BLaER1 treated with 17β-estradiol and CSF1 and Interleukin-3, amounts not matched to agents 10 nM and 100 nM (cell line): ENCODE data around the gene S100A10.
A peak's percentile ranks its signal among the peaks of the same experiment; 100 is the strongest.

Experiments
- H3K27ac ChIP-seq, 11 experiments: shearing (Covaris generic); formaldehyde crosslinking; 2 replicates each; pipeline ENCODE4 v1.8.1; 2022
- H3K27me3 ChIP-seq, 11 experiments: shearing (Covaris generic); formaldehyde crosslinking; 2 replicates each; pipeline ENCODE4 v1.8.1; 2022
- H3K36me3 ChIP-seq, 11 experiments: shearing (Covaris generic); formaldehyde crosslinking; 2 replicates each; pipeline ENCODE4 v1.8.1; 2022
- H3K4me1 ChIP-seq, 10 experiments: shearing (Covaris generic); formaldehyde crosslinking; 2 replicates each; pipeline ENCODE4 v1.8.1; 2022
- H3K4me2 ChIP-seq, 11 experiments: shearing (Covaris generic); formaldehyde crosslinking; 2 replicates each; pipeline ENCODE4 v1.8.1; 2022
- H3K4me3 ChIP-seq, 10 experiments: shearing (Covaris generic); formaldehyde crosslinking; 2 replicates each; pipeline ENCODE4 v1.8.1; 2022
- H3K9ac ChIP-seq, 11 experiments: shearing (Covaris generic); formaldehyde crosslinking; 2 replicates each; pipeline ENCODE4 v1.8.1; 2022
- H3K9me3 ChIP-seq, 11 experiments: shearing (Covaris generic); formaldehyde crosslinking; replicated peaks in 1 of 11; 2 replicates each; pipeline ENCODE4 v1.8.1; 2022
- H4K20me1 ChIP-seq, 11 experiments: shearing (Covaris generic); formaldehyde crosslinking; 2 replicates each; pipeline ENCODE4 v1.8.1; 2022
- Cebpa-rat ChIP-seq, 11 experiments: shearing (Covaris generic); IDR thresholded peaks; 2 replicates each; pipeline ENCODE4 v1.8.1; 2022

The S100A10 gene

DNA sequence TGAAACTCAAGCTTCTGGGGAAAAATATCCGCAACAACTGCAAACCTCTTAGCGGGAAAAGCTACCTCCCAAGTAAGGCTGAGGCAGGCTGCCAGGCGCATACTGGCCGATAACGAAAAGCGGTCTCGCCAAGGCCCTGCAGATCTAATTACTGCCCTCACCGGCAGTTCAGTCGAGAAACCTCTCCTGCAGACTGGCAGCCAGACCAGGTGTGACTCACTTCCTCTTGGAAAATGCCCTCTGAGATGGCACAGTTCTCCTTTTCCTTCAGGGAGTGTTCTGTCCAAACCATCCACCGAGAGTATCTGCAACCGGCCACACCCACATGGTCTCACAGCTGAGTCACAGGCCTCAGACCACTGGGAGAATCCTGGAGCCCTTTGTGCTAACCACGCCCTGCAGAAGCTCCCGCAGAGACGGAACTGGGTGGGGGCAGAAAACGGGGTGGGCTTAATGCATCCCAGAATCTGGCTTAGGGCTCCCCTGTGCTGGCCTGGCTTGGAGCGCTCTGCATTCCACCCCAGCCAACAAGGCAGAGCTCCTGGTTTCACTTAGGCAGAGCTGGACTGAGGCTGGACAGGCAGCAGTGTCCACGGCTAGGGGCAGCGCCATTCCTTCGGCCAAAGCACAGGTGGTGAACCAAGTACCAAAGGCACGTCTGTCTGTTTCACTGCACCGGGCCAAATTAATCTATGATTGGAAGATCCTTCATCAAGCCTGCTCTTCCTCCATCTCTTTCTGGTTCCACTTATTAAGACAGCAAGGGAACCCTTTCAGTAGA, 1.2 kb downstream of the S100A10 start:
- no peaks in the 10 kb centered on the region for H3K27me3 ChIP-seq
- H3K27ac ChIP-seq, result peak overlapping the region; percentile 60 to 88 (median 75); a peak in 21 of 22 replicates
- peak overlapping the region; percentile 77 to 97 (median 84) for H3K4me2 ChIP-seq
- peak overlapping the region; percentile 73 to 88 (median 82) for H3K9ac ChIP-seq
- peaks cover 0 to 15% (median 8%) of the 10 kb centered on the region in 11 experiments; a peak in 14 of 22 replicates for H3K9me3 ChIP-seq
- no peak for TF ChIP-seq Cebpa-rat (IDR thresholded peaks at IDR 0.05)
- H3K4me1 ChIP-seq, result peaks cover 47 to 77% (median 61%) of the 10 kb centered on the region in 10 experiments
- H4K20me1 ChIP-seq, result peaks cover 0 to 47% (median 7%) of the 10 kb centered on the region in 11 experiments; a peak in 8 of 22 replicates
- peak overlapping the region; percentile 66 to 82 (median 72) for H3K4me3 ChIP-seq
- H3K36me3 ChIP-seq, result no peaks in the 10 kb centered on the region

DNA sequence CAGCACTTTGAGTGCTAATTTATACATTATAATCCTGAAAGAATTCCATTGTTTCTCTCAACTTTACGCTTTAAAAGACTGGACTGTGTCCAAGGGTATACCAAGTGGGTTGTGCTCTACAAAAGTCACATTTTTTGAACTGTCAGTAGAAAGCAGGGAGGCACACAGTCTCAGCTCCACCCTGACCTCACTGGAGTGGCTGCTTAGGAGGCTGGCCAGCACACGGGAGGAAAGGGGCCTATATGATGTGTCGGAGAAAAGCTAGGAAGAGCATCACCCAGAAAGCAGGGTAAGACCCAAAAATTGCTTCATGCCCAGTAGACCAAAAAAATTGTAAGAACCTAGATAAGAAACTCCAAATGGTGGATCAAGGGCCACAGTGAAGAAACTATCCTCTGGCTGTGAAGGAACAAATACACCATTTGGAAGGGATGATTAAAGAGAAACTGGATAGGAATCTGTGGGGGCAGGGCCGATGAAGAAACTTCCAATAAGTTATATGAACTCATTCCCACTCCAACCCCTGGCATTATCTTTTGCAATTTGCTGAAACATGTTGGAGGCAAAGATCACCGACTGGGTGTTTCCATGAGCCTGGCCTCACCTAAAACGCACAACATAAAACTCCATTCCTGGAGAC, 1.9 kb downstream of the S100A10 start:
- H4K20me1 ChIP-seq, result peaks cover 0 to 54% (median 7%) of the 10 kb centered on the region in 11 experiments; a peak in 8 of 22 replicates
- TF ChIP-seq Cebpa-rat (IDR thresholded peaks at IDR 0.05), result no peak; a peak in 1 of 22 replicates
- peak overlapping the region in 5 of 11 experiments; percentile 4 to 88 (median 84); a peak in 5 of 22 replicates for H3K9ac ChIP-seq
- no peaks in the 10 kb centered on the region for H3K36me3 ChIP-seq
- peak overlapping the region in 5 of 11 experiments; percentile 35 to 88 (median 39); a peak in 7 of 22 replicates for H3K27ac ChIP-seq
- no peaks in the 10 kb centered on the region for H3K27me3 ChIP-seq
- H3K4me3 ChIP-seq, result peak overlapping the region in 9 of 10 experiments; percentile 66 to 82 (median 73); a peak in 15 of 20 replicates
- H3K4me1 ChIP-seq, result peaks cover 47 to 84% (median 65%) of the 10 kb centered on the region in 10 experiments
- H3K9me3 ChIP-seq, result peaks cover 0 to 15% (median 8%) of the 10 kb centered on the region in 11 experiments; a peak in 14 of 22 replicates
- H3K4me2 ChIP-seq, result peak overlapping the region; percentile 77 to 97 (median 84)

DNA sequence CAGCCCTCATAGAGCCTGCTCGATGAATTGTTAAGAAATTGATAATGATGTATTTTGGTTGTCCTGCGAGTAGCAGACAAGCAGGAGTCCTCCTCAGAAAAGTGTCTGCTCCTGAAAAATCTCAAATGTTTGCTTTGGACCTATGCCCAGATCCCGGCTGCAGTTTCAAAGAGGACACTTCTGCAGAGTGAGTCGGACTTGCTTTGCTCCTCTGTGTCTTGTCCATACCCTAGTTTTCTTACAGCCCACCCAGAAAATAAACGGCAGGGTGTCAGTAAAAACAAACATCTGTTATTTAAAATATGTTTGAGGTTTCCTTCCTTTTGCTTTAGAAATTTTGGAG, 2.8 kb downstream of the S100A10 start:
- H3K27ac ChIP-seq, result peak overlapping the region in 2 of 11 experiments; percentile 72 to 88; a peak in 2 of 22 replicates
- H4K20me1 ChIP-seq, result peaks cover 0 to 64% (median 7%) of the 10 kb centered on the region in 11 experiments; a peak in 8 of 22 replicates
- H3K9me3 ChIP-seq, result peaks cover 0 to 15% (median 8%) of the 10 kb centered on the region in 11 experiments; a peak in 14 of 22 replicates
- H3K4me3 ChIP-seq, result peak overlapping the region in 2 of 10 experiments; percentile 67 to 76; a peak in 3 of 20 replicates
- peaks cover 51 to 94% (median 70%) of the 10 kb centered on the region in 10 experiments for H3K4me1 ChIP-seq
- H3K36me3 ChIP-seq, result peaks cover 0 to 8% (median 2%) of the 10 kb centered on the region in 11 experiments; a peak in 8 of 22 replicates
- no peak for TF ChIP-seq Cebpa-rat (IDR thresholded peaks at IDR 0.05)
- peak overlapping the region; percentile 7 to 97 (median 77); a peak in 18 of 22 replicates for H3K4me2 ChIP-seq
- H3K27me3 ChIP-seq, result no peaks in the 10 kb centered on the region
- peak overlapping the region in 4 of 11 experiments; percentile 1 to 88 (median 79); a peak in 4 of 22 replicates for H3K9ac ChIP-seq

DNA sequence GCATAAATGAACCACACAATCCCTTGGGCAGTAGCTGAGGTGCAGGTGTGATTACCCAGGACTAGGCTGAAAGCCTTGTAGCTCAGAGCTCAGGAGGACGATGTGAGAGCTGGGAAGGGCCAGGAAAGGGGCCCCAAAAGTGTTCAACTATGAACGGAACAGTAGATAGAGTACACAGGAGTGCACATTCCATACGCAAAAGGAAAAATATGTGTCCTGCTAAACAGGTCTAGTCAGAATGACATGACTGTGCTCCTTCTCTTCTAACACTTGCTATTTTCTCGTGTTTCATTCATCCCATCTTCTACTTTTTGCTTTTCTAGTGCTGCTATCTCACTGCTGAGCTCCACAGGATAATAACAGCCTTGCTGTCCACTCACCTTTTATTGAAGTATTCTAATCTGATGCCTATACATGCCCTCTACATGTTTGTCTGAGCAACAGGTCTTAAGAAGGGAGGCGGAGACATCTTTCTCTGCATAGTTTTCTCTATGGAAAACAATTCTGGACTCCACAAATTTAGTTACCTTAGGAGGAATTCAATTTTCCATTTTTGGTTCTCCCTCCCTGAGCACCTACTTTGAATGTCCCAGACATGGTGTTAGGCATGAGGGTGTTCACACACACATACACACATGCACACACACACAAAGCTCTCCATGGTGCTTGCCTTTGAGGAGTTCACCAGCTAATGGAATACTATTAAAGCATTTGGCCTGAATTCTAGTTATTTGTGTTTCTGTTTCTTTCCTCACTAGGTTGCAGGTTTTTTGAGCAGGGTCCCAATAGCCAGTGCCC, 3.4 kb downstream of the S100A10 start:
- Histone ChIP-seq H3K4me2 (peak overlapping the region; percentile 7 to 97 (median 77)), H3K27me3 (no peaks in the 10 kb centered on the region), H3K4me3 (peak overlapping the region in 5 of 10 experiments; percentile 16 to 76 (median 38); a peak in 8 of 20 replicates), H3K9ac (peak overlapping the region in 5 of 11 experiments; percentile 22 to 88 (median 70); a peak in 8 of 22 replicates), H3K4me1 (peaks cover 56 to 96% (median 75%) of the 10 kb centered on the region in 10 experiments), H3K9me3 (peaks cover 0 to 15% (median 8%) of the 10 kb centered on the region in 11 experiments; a peak in 14 of 22 replicates), H3K36me3 (peaks cover 0 to 14% (median 8%) of the 10 kb centered on the region in 11 experiments; a peak in 10 of 22 replicates), H3K27ac (peak overlapping the region in 5 of 11 experiments; percentile 62 to 88 (median 79); a peak in 9 of 22 replicates), H4K20me1 (peaks cover 0 to 68% (median 7%) of the 10 kb centered on the region in 11 experiments; a peak in 8 of 22 replicates)
- TF ChIP-seq Cebpa-rat (IDR thresholded peaks at IDR 0.05), result no peak

DNA sequence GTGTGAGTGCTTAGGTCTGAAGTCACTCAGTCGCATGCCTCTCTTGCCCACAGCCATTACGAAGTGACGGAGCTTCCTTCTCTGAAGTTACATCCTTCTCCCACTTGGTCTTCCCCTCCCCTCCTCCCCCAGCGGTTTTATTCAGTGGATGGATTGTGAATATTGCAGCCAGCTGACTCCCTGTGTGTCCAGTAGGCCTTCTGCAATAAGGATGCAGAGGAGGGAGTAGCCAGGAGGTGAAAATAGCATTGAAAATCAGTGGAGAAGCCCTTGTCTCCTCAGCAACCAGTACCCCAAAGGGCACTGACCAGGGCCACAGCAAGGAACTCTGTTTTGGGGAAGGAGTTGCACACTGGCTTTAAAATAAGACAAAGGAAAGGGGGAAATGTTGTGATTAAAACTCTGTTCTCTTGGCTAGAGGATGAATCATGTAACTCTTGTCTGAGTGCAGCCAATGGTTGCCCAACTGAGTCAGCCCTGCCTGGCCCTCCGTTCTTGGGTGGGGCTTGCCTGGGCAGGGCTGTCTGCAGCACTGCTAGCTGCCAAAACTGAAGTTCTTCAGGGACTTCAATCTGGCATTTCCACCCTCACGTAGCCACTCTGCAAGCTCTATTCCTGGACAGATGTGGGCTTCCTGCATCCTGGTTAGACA, 4.3 kb downstream of the S100A10 start:
- peak overlapping the region; percentile 6 to 97 (median 77) for H3K4me2 ChIP-seq
- H3K27ac ChIP-seq, result peak overlapping the region in 7 of 11 experiments; percentile 28 to 88 (median 72); a peak in 13 of 22 replicates
- H4K20me1 ChIP-seq, result peaks cover 0 to 76% (median 7%) of the 10 kb centered on the region in 11 experiments; a peak in 9 of 22 replicates
- H3K36me3 ChIP-seq, result peaks cover 0 to 23% (median 11%) of the 10 kb centered on the region in 11 experiments; a peak in 10 of 22 replicates
- peaks cover 62 to 97% (median 82%) of the 10 kb centered on the region in 10 experiments for H3K4me1 ChIP-seq
- peak overlapping the region in 5 of 10 experiments; percentile 16 to 76 (median 38); a peak in 9 of 20 replicates for H3K4me3 ChIP-seq
- peaks cover 0 to 15% (median 8%) of the 10 kb centered on the region in 11 experiments; a peak in 14 of 22 replicates for H3K9me3 ChIP-seq
- H3K27me3 ChIP-seq, result no peaks in the 10 kb centered on the region
- H3K9ac ChIP-seq, result peak overlapping the region in 6 of 11 experiments; percentile 22 to 88 (median 60); a peak in 11 of 22 replicates
- peak in 1 of 11 experiments; percentile 61; a peak in 1 of 22 replicates for TF ChIP-seq Cebpa-rat (IDR thresholded peaks at IDR 0.05)

DNA sequence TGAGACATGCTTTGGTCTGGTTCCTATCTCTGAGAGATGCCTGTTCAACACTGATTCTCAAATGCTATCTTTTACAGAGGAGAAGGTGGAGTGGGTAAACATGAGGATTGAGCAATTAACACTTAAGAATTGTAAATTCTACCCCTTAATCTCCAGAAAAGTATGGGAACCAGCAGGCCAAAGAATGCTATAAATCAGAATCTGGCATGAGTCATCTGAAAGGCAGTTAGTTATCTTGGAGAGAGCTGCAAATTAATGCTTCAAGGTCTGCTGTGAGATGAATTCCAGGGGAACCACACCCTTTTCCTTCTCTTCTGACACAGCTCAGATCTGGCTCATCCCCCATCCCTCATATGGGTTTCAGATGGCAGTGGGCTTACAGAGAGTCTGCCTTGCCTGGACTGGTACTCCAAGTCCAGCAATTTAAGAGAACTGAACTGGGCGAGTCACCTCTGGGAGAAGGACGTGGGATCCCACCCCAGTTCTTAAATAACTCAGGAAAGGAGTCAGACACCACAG, 5.2 kb downstream of the S100A10 start:
- Histone ChIP-seq H3K4me2 (peak overlapping the region in 9 of 11 experiments; percentile 42 to 97 (median 78); a peak in 18 of 22 replicates), H3K36me3 (peaks cover 0 to 31% (median 17%) of the 10 kb centered on the region in 11 experiments; a peak in 14 of 22 replicates), H4K20me1 (peaks cover 0 to 82% (median 7%) of the 10 kb centered on the region in 11 experiments; a peak in 9 of 22 replicates), H3K27ac (peak overlapping the region in 7 of 11 experiments; percentile 28 to 88 (median 72); a peak in 11 of 22 replicates), H3K4me1 (peaks cover 67 to 100% (median 87%) of the 10 kb centered on the region in 10 experiments), H3K27me3 (no peaks in the 10 kb centered on the region), H3K9me3 (peaks cover 0 to 7% (median 5%) of the 10 kb centered on the region in 11 experiments; a peak in 14 of 22 replicates), H3K9ac (peak overlapping the region in 6 of 11 experiments; percentile 22 to 88 (median 60); a peak in 10 of 22 replicates), H3K4me3 (peak overlapping the region in 4 of 10 experiments; percentile 2 to 76 (median 40); a peak in 6 of 20 replicates)
- TF ChIP-seq Cebpa-rat (IDR thresholded peaks at IDR 0.05), result no peak
